RWPE1 (cell line): ENCODE data around the gene PLEKHN1.

Source experiments
- CTCF ChIA-PET: fragments of 350-600 bp; sonication (Branson Sonifier 250); formaldehyde crosslinking; extraction: SDS; loops from one replicate; lab custom pipeline; 2021; lab: Yijun Ruan, JAX
- POLR2A ChIA-PET: fragments of 400-600 bp; formaldehyde crosslinking; extraction: SDS; loops from one replicate; lab custom pipeline; 2020; ENCODE audit warnings: antibody characterized with exemption; ENCODE audit not compliant: low non-redundant PET; lab: Yijun Ruan, JAX
- DNase-seq: peaks from one replicate; pipeline ENCODE4 v3.0.0; 2012; ENCODE audit warnings: low spot score
- H3K27ac ChIP-seq: fragments of 450-650 bp; 2 replicates; pipeline ENCODE4 v1.5.1; 2017
- TF ChIP-seq, protein P1 (sequence below): fragments of 450-650 bp; conservative IDR thresholded peaks from 2 replicates; pipeline ENCODE4 v1.5.1; 2017; ENCODE audit warnings: low read depth, mild to moderate bottlenecking

Gene PLEKHN1

DNA sequence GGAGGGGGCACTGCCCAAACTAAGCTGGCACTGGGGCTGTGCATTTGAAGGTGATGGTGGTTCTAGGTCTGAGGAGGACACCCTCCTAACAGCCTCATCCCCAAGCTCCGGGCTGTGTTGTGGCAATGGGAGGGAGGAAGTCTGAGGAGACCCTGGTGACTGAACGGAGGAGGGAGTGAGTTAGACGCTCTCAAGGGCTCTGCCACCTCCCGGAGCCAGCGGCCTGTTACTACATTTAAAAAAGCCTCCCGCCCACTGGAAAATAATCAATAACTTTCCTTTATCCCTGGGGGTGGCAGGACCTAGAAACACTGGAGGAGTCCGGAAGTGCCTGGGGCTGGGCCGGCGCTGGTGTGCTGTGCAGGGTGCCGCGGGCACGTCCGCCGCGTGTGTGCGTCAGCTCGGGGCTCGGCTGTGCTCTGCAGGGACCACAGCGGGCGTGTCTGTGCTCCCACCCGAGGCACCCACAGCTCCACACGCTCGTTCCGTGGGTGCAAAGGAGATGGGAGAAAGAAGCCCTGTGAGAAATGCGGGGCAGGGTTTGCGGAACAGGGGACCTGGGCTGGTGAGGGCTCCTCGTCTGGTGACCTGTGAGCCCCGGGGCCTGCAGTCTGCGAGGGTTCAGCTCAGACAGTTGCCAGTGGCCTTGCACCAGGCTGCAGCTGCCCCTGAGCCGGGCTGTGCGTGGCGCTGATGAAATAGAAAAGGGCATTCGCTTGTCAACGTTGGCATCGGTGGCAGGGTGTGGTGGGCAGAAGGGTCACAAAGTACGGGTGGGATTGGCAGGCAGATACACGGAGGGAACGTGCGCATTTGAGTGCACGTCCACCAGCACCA is 37.2 kb upstream of the PLEKHN1 start:
- H3K27ac ChIP-seq, result no peak overlapping the region
- no peak for DNase-seq
- CTCF ChIA-PET, result interaction anchor here (0.5 to 1.9 kb wide), 3 partner anchors 9 to 308 kb away, joined by 3 to 8 read pairs (median 3); no protein-coding TSS in a partner anchor
- POLR2A ChIA-PET, result no interaction called here
- TF ChIP-seq, protein P1, sequence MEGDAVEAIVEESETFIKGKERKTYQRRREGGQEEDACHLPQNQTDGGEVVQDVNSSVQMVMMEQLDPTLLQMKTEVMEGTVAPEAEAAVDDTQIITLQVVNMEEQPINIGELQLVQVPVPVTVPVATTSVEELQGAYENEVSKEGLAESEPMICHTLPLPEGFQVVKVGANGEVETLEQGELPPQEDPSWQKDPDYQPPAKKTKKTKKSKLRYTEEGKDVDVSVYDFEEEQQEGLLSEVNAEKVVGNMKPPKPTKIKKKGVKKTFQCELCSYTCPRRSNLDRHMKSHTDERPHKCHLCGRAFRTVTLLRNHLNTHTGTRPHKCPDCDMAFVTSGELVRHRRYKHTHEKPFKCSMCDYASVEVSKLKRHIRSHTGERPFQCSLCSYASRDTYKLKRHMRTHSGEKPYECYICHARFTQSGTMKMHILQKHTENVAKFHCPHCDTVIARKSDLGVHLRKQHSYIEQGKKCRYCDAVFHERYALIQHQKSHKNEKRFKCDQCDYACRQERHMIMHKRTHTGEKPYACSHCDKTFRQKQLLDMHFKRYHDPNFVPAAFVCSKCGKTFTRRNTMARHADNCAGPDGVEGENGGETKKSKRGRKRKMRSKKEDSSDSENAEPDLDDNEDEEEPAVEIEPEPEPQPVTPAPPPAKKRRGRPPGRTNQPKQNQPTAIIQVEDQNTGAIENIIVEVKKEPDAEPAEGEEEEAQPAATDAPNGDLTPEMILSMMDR, result no peak

GRCh38 chr1:929712-930632 is 36.3 kb upstream of the PLEKHN1 start:
- H3K27ac ChIP-seq, result no peak overlapping the region
- ChIA-PET POLR2A (no interaction called here), CTCF (interaction anchor here (0.7 to 1.9 kb wide), 4 partner anchors 8 to 307 kb away, joined by 3 to 8 read pairs (median 4); no protein-coding TSS in a partner anchor)
- no peak for DNase-seq
- TF ChIP-seq, protein P1, result no peak

- TF ChIP-seq, protein P1, result no peak
- ChIA-PET CTCF (interaction anchor here (0.6 to 1.3 kb wide), 3 partner anchors 8 to 26 kb away, joined by 3 to 4 read pairs (median 3); no protein-coding TSS in a partner anchor), POLR2A (no interaction called here)
- H3K27ac ChIP-seq, result no peak overlapping the region
- no peak for DNase-seq
These were observed 35.6 kb upstream of the PLEKHN1 start for GRCh38 chr1:930633-931138.

DNA sequence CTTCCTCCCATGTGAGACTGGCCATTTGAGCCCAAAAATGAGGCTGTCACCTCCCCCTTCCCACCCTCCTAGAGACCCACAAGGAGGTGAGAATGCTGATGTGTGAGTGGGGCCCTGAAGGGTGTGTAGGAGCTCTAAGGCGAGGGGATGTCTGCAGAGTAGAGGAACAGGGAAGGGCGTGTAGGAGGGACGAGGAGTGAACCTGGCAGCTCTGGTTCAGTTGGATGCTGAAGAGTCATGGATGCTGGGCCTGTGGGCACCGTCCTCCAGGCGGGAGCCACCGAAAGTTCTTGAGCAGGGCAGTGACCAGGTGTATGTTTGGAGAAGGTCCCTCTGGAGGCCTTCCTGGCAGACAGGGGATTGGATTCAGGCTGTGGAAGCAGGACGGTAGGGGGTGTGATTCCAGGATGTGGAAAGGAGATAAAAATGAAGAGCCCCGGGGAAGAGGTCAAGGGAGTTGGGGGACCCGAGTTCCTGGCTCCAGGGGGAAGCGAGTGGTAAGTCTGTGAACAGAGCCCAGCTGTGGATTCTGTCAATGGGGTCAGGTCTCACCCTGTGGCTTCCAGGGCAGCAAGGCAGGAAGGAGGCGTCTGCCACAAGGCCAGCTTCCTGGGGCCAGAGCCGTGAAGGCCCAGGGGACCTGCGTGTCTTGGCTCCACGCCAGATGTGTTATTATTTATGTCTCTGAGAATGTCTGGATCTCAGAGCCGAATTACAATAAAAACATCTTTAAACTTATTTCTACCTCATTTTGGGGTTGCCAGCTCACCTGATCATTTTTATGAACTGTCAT is 34.7 kb upstream of the PLEKHN1 start:
- CTCF ChIA-PET, result interaction anchor here (1.0 kb wide), 1 partner anchor 11 kb away, joined by 3 read pairs; no protein-coding TSS in a partner anchor
- H3K27ac ChIP-seq, result no peak overlapping the region
- POLR2A ChIA-PET, result no interaction called here
- TF ChIP-seq, protein P1, result no peak
- DNase-seq, result no peak

- no peak for DNase-seq
- CTCF ChIA-PET, result interaction anchor here (1.0 kb wide), 1 partner anchor 12 kb away, joined by 3 read pairs; no protein-coding TSS in a partner anchor
- POLR2A ChIA-PET, result no interaction called here
- TF ChIP-seq, protein P1, result no peak
- 0 out of 2 replicates have a peak overlapping the region, but pooled peaks have one; percentile 5 for H3K27ac ChIP-seq
These were observed 34.1 kb upstream of the PLEKHN1 start for GRCh38 chr1:932173-932510.
